GM19193 (cell line): Measurements from ENCODE around the gene PTPRG.
A peak's percentile ranks its signal among the peaks of the same experiment; 100 is the strongest.

Source experiments
- POLR2A ChIP-seq: IDR thresholded peaks from 4 replicates; pipeline ENCODE4 v1.6.1; 2011; ENCODE audit not compliant: insufficient read depth, insufficient read length; ENCODE audit errors: extremely low read depth

The PTPRG gene

DNA sequence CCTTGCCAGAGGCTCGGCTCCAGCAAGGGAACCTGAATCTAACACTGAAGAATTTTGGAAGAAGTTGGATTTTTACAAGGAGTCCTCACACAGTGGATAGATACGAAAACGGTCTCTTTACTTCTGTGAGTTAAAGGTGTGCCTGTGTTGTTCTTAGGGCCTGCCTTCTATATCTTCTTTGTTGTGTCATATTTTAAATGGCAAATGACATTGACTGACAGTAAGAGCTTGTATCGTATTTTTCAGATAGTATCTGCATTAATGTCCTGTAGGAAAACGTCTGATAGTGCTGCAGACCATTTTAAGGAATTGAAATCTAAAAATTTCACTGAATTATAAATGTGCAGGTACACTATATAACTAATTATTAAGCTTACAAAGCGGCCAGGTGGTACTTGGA lies 56.3 kb downstream of the PTPRG start:
- TF ChIP-seq POLR2A: no peak

DNA sequence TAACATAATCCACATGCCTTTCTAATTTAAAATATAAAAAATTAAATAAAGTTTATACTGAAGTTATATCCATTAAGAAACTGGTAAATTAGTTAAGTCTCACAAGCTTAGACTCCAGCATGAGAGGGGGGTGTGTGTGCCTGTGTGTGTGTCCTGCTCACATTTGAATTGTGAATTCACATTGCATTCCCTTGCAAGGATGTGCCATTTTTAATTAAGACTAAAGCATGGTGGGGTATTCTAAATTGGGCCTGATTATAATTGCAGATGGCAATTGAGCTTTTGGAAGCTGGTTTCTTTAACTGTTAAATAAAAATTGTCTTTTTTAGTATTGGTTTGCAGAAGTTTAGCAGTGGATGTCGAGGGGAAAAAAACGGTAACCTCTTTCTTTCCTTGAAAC lies 56.9 kb downstream of the PTPRG start:
- no peak for TF ChIP-seq POLR2A

DNA sequence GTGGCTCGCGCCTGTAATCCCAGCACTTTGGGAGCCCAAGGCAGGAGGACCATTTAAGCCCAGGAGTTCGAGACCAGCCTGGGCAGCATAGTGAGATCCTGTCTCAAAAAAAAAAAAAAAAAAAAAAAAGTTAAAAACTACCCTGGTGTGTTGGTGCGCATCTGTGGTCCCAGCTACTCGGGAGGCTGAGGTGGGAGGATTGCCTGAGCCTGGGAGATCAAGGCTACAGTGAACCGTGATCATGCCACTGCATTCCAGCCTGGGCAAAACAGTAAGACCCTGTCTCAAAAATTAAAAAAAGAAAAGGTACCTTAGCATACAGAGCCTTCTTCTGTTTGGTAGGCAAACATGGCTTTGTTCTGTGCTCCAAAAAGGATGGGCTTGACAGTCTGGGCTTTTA lies 57.5 kb downstream of the PTPRG start:
- TF ChIP-seq POLR2A: no peak

DNA sequence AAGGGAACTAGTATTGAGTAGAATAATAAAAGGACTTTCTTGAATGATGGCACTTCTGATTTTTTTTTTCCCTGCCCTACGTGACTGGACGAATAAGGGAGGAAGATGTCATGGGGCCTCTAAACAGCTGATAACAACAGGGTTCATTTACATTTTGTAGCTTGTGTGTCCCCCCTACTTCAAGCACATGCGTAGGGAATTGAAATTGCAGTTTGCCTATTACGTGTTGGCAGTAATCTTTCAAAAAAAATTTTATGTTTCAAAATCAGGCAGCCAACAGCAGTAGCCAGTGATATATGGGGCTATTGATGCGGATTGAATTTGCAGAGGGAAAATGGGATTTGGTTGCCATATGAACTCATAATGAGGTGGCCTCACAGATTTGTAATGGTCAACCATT lies 58.7 kb downstream of the PTPRG start:
- no peak for TF ChIP-seq POLR2A

DNA sequence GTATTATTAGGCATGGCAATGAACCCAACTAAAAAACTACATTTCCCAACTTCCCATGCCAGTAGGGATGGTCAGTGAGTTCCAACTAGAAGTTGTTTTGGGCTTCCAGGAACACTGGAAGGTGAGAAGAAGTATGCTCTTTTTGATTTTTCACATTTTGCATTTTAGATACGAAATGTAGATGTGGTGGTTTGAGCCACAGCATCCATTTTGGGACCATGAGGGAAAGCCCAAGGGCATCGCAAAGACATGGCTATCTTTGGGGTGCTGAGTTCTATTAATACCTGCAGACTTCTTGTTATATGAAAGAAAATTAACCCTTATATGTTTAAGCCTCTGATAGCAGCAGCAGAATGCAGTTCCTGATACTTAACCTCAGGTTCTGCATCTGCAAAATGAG lies 62.9 kb downstream of the PTPRG start:
- no peak for TF ChIP-seq POLR2A

DNA sequence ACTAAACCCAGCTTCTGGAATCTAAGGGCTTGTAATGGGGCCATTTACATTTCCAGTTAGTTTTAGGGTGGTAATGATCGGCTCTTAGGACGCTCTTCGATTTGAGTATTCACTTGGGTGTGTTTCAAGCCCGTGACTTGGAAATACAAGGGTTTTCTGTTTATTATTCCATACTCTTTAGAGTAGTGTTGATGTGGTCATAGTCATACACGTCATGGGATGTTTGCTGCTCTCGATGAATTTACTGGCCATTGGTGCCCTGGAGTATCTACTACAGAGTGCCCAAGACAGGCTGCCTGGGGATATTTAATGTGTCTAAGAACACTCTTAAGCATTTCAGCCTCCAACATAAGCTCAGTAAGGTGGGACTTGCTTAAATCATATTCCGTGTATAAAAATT lies 64.1 kb downstream of the PTPRG start:
- TF ChIP-seq POLR2A: no peak

DNA sequence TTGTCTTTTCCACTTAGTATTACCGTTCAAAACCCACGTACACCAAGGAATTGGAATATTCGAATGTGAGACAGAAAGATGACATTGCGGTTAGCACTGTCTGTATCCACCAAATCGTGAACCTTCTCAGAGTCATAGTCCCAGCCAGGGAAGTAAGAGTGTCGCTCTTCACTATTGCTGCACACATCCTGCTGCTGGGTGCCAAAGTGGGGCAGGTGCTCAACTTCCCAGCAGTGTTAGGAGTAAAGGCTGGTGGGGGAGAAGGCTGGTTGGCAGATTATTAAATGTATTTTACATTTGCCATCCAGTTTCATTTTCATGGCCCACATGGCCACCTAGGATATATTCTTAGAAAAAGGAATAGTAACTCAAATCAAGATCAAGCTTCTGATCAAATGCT lies 65.1 kb downstream of the PTPRG start:
- no peak for TF ChIP-seq POLR2A

DNA sequence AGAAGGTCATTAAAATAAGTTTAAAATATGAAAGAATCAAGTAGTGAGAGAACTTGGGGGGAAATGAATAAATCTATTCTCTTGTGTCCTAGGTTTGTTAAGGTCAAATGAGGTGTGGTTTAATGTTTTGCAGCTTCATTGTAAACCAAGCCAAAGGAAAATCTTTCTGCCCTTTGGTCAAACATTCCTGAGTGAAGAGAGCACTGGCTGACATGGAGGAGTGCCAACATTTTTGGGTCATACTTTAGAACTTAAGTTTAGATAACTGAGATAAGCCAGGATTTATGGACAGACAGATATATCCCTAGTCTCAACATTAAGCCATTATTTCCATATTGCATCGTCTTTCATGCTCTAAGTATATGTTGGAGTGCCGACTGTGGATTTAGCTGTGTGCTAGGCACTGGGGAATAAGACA lies 66.4 kb downstream of the PTPRG start:
- no peak for TF ChIP-seq POLR2A

DNA sequence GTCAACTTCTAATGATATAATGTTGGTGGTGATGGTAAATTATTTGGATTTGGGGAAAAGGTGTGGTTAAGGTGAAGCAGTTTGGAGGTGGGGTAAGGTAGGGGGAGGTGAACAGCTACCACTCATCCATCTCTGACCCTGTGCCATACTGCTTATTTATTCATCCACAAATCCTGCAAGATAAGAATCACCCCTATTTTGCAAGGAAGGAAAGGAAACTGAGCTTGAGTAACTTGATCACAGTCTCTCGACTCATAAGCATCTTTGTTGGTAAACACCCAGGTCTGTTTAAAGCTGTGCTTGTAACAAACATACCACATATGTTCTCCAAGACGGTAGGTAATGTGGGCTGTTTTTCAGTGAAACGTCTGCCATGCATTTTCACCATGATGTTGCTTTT lies 67.3 kb downstream of the PTPRG start:
- no peak for TF ChIP-seq POLR2A

DNA sequence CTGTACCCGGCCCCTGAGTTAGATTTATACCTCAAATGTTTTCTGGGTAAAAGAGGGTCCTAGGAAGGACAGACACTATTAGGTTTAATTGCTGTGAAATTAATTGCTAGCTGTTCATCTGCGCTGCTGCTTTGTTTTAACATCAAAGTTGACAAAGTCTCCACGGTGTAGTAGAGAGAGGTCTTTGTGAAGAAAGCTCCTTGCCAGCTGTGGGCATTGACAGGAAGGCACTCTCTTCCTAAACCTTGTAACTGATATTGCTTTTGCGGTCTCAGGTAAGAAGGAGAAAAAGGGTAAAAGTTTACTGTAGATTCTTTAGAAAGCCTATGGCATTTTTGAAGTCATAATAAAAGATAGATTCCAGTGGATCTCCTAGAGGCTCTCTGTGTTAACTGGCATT lies 68.1 kb downstream of the PTPRG start:
- TF ChIP-seq POLR2A: no peak

DNA sequence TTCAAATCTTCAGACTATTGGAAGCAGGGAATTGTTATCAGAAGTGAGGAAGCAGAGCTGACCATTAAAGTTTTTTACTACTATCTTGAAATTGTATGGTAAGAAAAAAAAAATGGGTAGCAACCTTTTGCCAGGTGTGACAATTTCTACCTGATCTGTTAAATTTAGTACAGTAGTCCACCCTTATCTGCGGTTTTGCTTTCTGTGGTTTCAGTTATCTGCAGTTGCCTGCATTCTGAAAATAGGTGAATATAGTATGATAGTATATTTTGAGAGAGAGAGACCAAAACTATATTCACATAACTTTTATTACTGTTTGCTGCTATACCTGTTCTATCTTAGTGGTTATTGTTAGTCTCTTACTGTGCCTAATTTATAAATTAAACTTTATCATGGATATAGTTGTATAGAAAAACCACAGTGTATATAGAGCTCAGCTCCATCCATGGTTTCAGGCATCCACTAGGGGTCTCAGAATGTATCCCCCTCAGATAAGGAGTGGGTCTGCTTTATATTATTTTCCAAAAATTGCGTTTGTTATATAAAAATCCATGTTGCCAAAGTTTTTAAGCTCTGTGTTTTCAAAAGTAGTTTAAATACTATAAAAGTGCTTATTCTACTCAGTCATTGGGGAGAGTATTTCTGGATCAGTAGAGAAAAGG lies 69.9 kb downstream of the PTPRG start:
- no peak for TF ChIP-seq POLR2A

DNA sequence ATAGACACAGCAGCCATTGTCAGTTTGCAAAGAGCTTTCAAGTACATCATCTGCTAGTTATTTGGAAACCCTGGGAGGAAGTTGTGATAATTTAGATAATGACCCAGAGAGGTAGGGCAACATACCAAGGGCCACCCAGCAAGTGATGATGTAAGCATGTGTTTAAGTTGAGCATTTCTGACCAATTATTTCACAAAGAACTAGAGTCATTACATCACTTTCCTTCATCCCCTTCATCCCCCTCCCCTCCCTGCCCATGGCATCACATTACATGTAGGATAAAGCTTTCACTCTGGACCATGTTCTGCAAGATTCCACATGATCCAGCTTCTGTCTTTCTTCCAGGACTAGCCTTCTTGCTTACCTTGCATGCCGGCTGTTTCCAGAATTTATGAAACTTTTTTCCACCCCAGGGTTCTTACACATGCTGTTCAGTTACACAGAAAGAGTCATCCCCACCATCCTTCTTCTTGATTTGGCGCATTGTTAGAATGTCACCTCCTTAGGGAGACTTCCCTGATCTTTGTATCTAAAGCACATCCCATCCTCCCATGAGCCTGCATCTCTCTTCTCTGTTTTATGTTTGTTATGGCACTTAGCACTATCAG lies 71.3 kb downstream of the PTPRG start:
- TF ChIP-seq POLR2A: no peak

DNA sequence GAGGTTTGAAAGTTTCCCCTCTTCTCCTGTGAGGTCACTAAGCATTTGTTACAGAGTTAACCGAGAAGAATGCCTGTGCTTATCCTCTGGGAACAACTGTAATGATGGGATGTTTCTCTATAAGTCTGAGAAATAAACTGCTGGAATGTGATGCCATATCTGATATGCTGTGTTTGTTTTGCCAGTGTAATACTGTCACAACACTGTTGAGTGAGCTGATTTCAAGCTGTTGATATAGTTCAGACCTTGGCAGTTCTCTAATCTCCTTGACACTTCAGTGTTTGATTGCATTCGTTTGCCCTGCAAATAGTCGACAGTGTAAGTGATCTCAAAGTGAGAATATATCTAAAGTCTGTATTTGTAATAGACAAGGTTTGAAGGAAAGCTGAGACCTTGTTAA lies 73.3 kb downstream of the PTPRG start:
- no peak for TF ChIP-seq POLR2A

DNA sequence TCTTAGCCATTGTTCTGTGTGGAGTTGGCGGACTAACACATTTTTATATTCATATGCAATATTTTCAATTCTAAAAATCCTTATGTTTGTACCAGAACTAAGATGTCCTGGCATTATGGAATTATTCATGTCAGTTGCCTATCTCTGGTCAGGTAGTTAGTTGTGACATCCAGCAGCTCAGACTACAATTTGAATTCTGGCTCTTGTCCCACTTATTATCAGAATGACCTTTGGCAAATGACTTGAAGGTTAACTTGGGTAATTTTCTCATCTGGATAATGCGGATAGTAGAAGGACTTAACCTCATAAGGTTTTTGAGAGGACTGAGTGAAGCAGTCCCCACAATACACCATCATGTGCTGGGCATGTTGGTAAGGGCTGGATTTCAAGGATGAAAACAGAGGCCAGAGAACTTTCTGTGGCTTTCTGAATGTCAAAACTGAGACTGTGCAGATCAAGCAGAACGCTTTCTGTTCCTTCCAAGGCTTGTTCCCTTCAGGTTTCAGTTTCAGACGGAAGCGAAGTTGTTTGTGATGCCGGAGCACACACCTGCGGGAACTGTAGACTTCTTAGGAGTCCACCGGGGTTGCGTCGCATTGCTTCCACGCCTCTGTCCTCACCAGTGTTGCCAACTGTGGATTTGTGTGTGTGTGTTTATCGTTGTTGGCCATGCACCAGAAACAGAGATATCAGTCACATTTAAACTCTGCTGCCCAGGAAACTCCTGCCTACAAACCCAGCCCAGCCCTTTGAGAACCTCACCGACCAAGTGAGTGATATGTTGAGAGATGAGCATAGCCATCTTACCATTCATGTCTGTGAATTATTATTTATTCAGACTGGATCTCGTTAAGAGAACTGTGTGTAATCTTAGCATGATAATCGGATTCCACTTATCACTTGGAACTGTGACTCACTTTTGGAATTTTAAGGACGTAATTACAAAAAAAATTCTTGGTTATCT lies 76.0 kb downstream of the PTPRG start:
- TF ChIP-seq POLR2A: peak; percentile 33

DNA sequence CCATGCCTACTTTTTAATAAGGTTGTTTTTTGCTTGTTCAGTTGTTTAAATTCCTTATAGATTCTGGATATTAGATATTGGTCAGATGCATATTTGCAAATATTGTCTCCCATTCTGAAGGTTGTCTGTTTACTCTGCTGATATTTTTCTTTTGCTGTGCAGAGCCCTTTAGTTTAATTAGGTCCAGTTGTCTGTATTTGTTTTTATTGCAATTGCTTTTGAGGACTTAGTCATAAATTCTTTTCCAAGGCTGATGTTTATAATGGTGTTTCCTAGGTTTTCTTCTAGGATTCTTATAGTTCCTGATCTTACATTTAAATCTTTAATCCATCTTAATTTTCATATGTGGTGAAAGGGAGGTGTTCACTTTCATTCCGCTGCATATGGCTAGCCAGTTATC lies 77.4 kb downstream of the PTPRG start:
- no peak for TF ChIP-seq POLR2A

DNA sequence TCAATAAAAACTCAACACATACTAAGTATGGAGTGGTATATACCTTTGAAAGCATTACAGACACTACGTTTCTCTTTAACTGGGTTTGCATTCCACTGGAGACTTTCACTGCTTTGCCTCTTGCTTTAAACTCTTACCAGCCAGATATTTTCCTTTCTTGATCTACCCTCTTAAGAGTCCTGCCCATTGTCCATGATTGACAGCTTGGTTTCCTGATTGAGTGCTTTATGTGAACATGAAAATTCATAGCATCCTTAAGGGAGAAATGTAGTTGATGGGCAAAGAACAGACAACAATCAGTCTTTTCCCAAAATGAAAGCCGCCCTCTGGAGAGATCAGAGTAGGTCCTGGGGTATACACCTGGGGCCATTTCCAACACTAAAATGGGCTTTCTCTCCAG lies 78.6 kb downstream of the PTPRG start:
- TF ChIP-seq POLR2A: no peak

DNA sequence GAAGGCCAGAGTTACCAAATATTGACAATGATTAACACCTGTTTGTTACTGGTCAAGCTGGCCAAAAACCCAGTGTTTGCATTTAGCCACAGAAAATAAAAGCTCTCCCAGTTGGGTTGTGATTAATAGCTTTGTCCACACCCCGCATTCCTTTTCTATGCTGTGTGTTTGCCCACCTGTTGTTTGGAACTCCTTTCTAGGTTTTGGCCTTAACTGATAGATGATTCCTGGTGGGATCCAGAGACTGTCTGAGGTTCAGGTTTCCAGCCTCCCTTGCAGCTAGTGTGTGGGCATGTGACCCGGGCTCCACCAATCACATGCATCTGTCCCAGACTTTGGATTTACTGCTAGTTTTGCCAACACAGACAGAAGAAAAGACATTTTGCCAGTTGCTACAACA lies 83.8 kb downstream of the PTPRG start:
- no peak for TF ChIP-seq POLR2A

DNA sequence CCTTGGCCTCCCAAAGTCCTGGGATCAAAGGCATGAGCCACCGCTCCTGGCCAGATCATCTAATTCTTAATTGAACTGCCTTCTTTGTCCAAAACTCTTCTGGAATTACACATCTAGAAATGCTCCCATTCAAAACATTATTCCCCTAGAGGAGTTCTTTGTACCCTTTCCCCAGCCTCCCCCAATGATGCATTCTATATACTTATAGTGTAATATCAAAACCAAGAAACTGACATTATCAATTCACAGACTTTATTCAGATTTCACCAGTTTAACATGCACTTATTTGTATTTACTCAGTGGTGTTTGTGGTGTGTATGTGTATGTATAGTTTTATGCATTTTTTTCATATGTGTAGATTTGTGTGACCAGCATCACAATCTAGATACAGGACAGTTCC lies 85.0 kb downstream of the PTPRG start:
- no peak for TF ChIP-seq POLR2A
